Body of pancreas (tissue), 4 donors: ENCODE results near the gene CEP85L. TPM values are rescaled to one million over a fixed set of nuclear protein-coding genes. Genes with fewer than 3 reads are reported as not detected.

Source experiments
- ATAC-seq: fragments of 150-250 bp; one replicate; pipeline ENCODE4 v1.9.1; 2016
- DNase-seq, 4 donors: peaks; one replicate each; pipeline ENCODE4 v3.0.0-alpha.2; 2019
- H3K27ac ChIP-seq, 4 donors: fragments of 200-600 bp; sonication (generic); 1 replicate in 3 of 4; 2 replicates in 1 of 4; pipeline versions ENCODE4 v1.5.1 to v1.6.1; 2016 to 2019; ENCODE audit warnings: mild to moderate bottlenecking in 1 of 4, mixed read lengths in 1 of 4, moderate library complexity in 1 of 4
- H3K27me3 ChIP-seq, 2 donors: fragments of 200-600 bp; sonication (generic); one replicate each; pipeline ENCODE4 v1.6.0; 2016; ENCODE audit warnings: mild to moderate bottlenecking in 1 of 2
- H3K36me3 ChIP-seq, 2 donors: fragments of 200-600 bp; sonication (generic); replicated peaks in 1 of 2; 2 replicates each; pipeline ENCODE4 v1.5.1; 2016; ENCODE audit warnings: low read depth in 2 of 2; ENCODE audit not compliant: insufficient read depth in 1 of 2
- H3K4me1 ChIP-seq: fragments of 200-600 bp; sonication (generic); one replicate; pipeline ENCODE4 v1.6.0; 2016
- H3K4me3 ChIP-seq, 2 donors: fragments of 200-600 bp; sonication (generic); 1 replicate in 1 of 2; 2 replicates in 1 of 2; pipeline ENCODE4 v1.5.1; 2016 to 2019
- H3K9me3 ChIP-seq, 3 donors: fragments of 200-600 bp; sonication (generic); 1 replicate in 2 of 3; 2 replicates in 1 of 3; pipeline ENCODE4 v1.5.1; 2016
- POLR2A ChIP-seq, 3 donors: fragments of 450-650 bp; IDR thresholded peaks; one replicate each; pipeline ENCODE4 v1.6.1; 2016; ENCODE audit warnings: antibody characterized with exemption in 3 of 3, mild to moderate bottlenecking in 2 of 3
- WGBS, 2 donors: methylation state at CpG; one replicate each; pipeline ENCODE4 v1.1.5; 2017; 5-methylcytosine and 5-hydroxymethylcytosine counted together
- intact Hi-C: fragments of 100-400 bp; cut with DNase I; formaldehyde crosslinking; loops from one replicate; pipeline ENCODE4 v1.15.1; 2023
- total RNA-seq, 2 donors: library from RNA; depleted of rRNA; stranded (reverse); fragments of >200 nt; gene quantifications; one replicate each; pipeline ENCODE4 v1.1.0, GENCODE V29; 2016
- TF ChIP-seq, protein P1 (sequence below), 7 experiments: fragments of 450-650 bp in 4 of 7; fragments of 200-600 bp in 3 of 7; sonication (generic) in 3 of 7; IDR thresholded peaks; one replicate each; pipeline ENCODE4 v1.5.1; 2016 to 2019; ENCODE audit warnings: antibody characterized with exemption in 7 of 7

The CEP85L gene
- total RNA-seq, 2 donors from 2014 or later = 8.2 to 9.9 TPM

DNA sequence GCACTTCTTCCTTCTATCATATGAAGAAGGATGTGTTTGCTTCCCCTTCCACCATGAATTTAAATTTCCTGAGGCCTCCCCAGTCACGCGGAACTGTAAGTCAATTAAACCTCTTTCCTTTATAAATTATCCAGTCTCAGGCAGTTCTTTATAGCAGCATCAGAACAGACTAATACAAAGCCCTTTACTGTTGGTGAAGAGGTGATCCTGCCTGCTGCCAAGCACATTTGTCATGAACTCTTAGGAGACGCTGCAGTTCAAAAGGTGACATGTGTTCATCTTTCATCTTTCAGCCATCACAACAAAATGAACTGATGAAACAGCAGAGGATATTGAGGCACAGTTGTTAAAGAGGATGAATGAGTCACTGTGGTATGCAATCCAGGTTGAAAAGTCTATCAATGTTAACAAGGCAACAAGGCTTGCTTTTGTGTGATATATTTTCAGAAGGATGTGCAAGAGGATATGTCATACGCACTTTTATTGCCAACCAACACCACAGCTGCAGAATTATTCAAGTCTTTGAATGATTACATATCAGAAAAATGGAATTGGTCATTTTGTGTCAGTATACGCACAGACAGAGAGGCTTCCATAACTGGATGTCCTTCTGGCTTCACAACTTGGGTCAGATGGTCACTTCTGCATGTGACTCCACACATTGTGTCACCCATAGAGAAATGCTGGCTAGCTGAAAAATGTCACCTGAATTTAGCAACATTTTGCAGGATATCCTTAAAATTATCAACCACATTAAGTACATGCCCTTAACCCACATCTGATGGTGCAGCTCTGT, 155.7 kb downstream of the CEP85L start:
- intact Hi-C loops = no loop called here
- no peaks in the 10 kb centered on the region for H3K9me3 ChIP-seq
- no peak overlapping the region for H3K4me3 ChIP-seq
- H3K4me1 ChIP-seq = no peaks in the 10 kb centered on the region
- no peak overlapping the region for H3K27ac ChIP-seq
- DNase-seq = no peak
- H3K36me3 ChIP-seq = no peaks in the 10 kb centered on the region
- 94 to 96% methylated on average over 5 of the region's 5 CpGs for WGBS, 2 donors
- no peaks in the 10 kb centered on the region for H3K27me3 ChIP-seq
- no peak for ATAC-seq
- no peak for TF ChIP-seq POLR2A (IDR thresholded peaks at IDR 0.05)
- TF ChIP-seq, protein P1, sequence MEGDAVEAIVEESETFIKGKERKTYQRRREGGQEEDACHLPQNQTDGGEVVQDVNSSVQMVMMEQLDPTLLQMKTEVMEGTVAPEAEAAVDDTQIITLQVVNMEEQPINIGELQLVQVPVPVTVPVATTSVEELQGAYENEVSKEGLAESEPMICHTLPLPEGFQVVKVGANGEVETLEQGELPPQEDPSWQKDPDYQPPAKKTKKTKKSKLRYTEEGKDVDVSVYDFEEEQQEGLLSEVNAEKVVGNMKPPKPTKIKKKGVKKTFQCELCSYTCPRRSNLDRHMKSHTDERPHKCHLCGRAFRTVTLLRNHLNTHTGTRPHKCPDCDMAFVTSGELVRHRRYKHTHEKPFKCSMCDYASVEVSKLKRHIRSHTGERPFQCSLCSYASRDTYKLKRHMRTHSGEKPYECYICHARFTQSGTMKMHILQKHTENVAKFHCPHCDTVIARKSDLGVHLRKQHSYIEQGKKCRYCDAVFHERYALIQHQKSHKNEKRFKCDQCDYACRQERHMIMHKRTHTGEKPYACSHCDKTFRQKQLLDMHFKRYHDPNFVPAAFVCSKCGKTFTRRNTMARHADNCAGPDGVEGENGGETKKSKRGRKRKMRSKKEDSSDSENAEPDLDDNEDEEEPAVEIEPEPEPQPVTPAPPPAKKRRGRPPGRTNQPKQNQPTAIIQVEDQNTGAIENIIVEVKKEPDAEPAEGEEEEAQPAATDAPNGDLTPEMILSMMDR (IDR thresholded peaks at IDR 0.05) = no peak

DNA sequence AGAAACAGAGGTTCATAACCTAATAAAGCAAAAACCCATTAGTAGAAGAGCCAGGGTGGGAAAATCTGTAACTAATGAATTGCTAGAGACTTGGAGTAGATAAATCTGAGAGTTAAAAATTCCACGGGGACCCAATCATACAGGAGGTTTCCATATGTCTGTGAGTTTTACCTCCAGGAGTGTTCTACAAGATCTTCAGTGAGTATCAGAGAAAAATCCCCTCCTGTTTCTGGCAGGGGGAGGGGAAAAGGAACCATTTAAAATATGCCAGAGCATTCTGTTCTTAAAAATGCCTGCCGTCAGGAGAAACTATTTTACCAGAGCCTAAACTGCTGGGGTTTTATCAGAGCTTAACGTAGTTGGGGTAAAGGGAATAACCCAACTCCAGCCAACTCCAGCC, 157.3 kb downstream of the CEP85L start:
- ATAC-seq = no peak
- Histone ChIP-seq H3K27me3 (no peaks in the 10 kb centered on the region), H3K4me3 (no peak overlapping the region), H3K36me3 (no peaks in the 10 kb centered on the region), H3K9me3 (no peaks in the 10 kb centered on the region), H3K27ac (no peak overlapping the region), H3K4me1 (no peaks in the 10 kb centered on the region)
- TF ChIP-seq, protein P1 (IDR thresholded peaks at IDR 0.05) = no peak
- TF ChIP-seq POLR2A (IDR thresholded peaks at IDR 0.05) = no peak
- 91 to 95% methylated on average over 3 of the region's 3 CpGs for WGBS, 2 donors
- intact Hi-C loops = no loop called here
- no peak for DNase-seq

DNA sequence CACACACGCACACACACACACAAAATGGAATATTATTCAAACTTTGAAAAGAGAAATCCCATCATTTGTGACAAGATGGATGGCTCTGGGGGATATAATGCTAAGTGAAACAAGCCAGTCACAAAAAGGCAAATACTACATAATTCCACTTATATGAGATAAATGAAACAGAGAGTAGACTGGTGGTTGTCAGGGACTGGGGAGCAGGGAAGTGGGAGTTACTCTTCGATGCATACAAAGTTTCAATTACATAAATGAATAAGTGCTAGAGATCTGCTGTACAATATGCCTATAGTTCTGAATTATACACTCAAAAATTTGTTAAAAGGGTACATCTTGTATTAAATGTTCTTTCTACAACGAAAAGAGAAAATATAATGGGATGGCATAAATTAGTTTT, 161.4 kb downstream of the CEP85L start:
- DNase-seq (no peak), ATAC-seq (no peak)
- Histone ChIP-seq H3K27me3 (no peaks in the 10 kb centered on the region), H3K4me1 (peaks cover 4% of the 10 kb centered on the region), H3K36me3 (no peaks in the 10 kb centered on the region), H3K9me3 (peaks cover 0 to 3% (median 0%) of the 10 kb centered on the region in 3 donors), H3K4me3 (no peak overlapping the region), H3K27ac (no peak overlapping the region)
- intact Hi-C loops = no loop called here
- no peak for TF ChIP-seq POLR2A (IDR thresholded peaks at IDR 0.05)
- TF ChIP-seq, protein P1 (IDR thresholded peaks at IDR 0.05) = no peak
- WGBS, 2 donors = 92 to 93% methylated on average over 3 of the region's 3 CpGs

DNA sequence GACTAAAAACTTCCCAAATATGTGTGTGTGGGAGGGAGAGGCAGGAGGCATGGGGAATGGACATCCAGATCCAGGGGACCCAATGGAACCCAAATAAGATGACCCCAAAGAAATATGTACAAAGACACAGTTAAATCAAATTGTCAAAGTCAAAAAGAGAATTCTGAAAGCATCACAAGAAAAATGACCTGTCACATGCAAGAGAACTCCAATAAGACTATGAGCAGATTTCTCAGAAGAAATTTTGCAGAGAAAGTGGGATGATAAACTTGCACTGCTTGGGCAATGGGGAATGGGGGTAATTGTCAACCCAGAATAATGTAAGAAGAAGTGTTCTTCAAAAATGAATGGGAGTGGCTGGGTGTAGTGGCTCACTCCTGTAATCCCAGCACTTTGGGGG, 162.8 kb downstream of the CEP85L start:
- no peak for ATAC-seq
- no peaks in the 10 kb centered on the region for H3K27me3 ChIP-seq
- H3K36me3 ChIP-seq = no peaks in the 10 kb centered on the region
- intact Hi-C loops = no loop called here
- peaks cover 0 to 3% (median 0%) of the 10 kb centered on the region in 3 donors for H3K9me3 ChIP-seq
- no peak for DNase-seq
- no peak overlapping the region for H3K27ac ChIP-seq
- TF ChIP-seq, protein P1 (IDR thresholded peaks at IDR 0.05) = no peak
- no peak for TF ChIP-seq POLR2A (IDR thresholded peaks at IDR 0.05)
- peaks cover 4% of the 10 kb centered on the region for H3K4me1 ChIP-seq
- H3K4me3 ChIP-seq = no peak overlapping the region
